ENCODE measurements around the gene MYBBP1A.

Gene MYBBP1A

DNA sequence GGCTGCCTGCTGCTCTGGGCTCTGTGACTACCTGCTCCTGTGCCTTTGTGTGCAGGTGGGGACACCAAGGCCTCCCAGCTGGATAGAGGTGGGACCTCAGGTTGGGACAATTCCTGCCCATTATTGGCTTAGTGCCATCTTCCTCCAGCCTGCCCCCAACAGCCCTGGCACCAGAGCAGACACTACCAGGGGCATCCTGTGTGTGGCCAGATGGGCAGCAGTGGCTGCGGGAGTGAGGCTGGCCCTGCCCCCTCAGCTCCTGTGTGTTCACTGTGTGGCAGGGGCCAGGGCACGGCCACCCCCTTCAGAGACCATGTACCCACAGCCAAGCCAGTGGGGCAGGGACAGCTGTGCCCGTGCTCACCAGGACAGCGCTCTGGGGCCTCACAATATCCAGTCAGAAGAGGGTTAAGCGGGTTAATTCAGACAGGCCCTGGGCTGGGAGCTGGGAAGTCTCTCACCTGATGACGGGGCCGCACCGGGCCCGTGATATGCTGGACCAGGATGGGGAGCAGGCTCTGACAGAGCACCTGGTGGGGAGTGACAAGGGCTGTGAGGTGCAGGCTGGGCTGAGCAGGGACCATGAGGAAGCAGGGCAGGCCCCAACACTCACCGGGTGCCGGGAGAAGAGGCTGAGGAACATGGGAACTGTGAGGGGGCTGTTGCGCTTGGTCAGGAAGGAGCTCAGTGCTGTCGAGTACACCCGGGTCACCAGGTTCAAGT lies 13.0 kb downstream of the MYBBP1A start:
- H3K4me3 ChIP-seq (ENCODE audit: control insufficient read depth in 1 of 7, extremely low read depth in 1 of 7, insufficient read depth in 4 of 7, low read depth in 2 of 7, low read length in 6 of 7): no peak overlapping the region
- DNase-seq: no peak
- WGBS (ENCODE audit: insufficient coverage): 95% methylated on average over 14 of the region's 14 CpGs
- H3K27ac ChIP-seq (ENCODE audit: insufficient read depth in 1 of 2, low read depth in 1 of 2, low read length in 2 of 2, poor library complexity in 1 of 2, severe bottlenecking in 2 of 2): no peak overlapping the region
- H3K9me3 ChIP-seq (ENCODE audit: control extremely low read depth in 1 of 5, control insufficient read depth in 4 of 5, insufficient read depth in 2 of 5, low read depth in 1 of 5, low read length in 4 of 5): no peaks in the 10 kb centered on the region
- no peaks in the 10 kb centered on the region for H3K27me3 ChIP-seq (replicated peaks in 2 of 5; ENCODE audit: control insufficient read depth in 4 of 5, insufficient read depth in 5 of 5, low read length in 4 of 5)
- H3K4me1 ChIP-seq (ENCODE audit: control extremely low read depth in 1 of 4, control insufficient read depth in 4 of 4, insufficient read depth in 4 of 4, low read length in 3 of 4): peaks cover 0 to 35% (median 13%) of the 10 kb centered on the region in 4 experiments
- POLR2A ChIA-PET: interaction anchor here (0.5 kb wide), 1 partner anchor 55 kb away, joined by 3 read pairs; no protein-coding TSS in a partner anchor
- H3K36me3 ChIP-seq (ENCODE audit: control insufficient read depth in 4 of 4, insufficient read depth in 4 of 4, low read length in 3 of 4): peaks cover 4 to 95% (median 50%) of the 10 kb centered on the region in 4 experiments
- CTCF ChIA-PET: interaction anchor here (1.2 to 4.5 kb wide), 4 partner anchors 11 to 125 kb away, joined by 4 to 19 read pairs (median 6); no protein-coding TSS in a partner anchor

DNA sequence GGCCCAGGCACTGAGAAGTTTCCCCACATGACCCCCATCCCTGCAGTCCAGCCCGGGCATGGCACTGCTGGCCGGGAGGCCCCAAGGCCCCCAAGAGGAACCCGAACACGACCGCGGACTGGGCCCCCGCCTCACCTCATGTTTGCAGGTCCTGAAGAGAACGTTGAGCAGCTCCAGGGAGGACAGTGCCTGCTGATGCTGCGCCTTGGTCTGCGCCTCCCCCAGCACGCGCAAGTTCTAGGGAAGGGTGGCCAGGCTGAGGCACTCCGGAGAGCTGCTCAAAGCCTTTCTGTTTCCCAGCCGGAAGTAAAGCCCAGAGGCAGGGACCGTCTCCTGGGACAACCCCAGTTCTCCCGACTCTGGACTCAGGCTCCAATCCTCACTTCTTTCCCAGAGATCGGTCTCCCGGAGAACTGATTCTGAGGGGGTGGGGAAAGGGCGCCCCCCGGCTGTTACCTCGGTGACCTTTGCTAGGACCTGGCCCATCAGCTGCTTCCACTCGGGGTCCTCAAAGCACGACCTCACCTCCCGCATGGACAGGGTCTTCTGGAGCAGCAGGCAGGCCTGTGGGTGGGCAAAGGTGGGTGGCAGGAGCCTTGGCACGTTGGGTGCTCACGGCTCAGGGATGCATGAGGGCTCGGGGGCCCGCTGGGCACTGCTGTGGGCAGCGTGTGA lies 13.7 kb downstream of the MYBBP1A start:
- CTCF ChIA-PET: interaction anchor here (1.0 to 4.5 kb wide), 11 partner anchors 12 to 125 kb away, joined by 3 to 19 read pairs (median 5); partner anchors contain the start of gene MYBBP1A
- POLR2A ChIA-PET: no interaction called here
- no peak overlapping the region for H3K27ac ChIP-seq (ENCODE audit: insufficient read depth in 1 of 2, low read depth in 1 of 2, low read length in 2 of 2, poor library complexity in 1 of 2, severe bottlenecking in 2 of 2)
- WGBS (ENCODE audit: insufficient coverage): 85% methylated on average over 28 of the region's 29 CpGs
- peaks cover 4 to 95% (median 47%) of the 10 kb centered on the region in 4 experiments for H3K36me3 ChIP-seq (ENCODE audit: control insufficient read depth in 4 of 4, insufficient read depth in 4 of 4, low read length in 3 of 4)
- no peak for DNase-seq
- H3K4me1 ChIP-seq (ENCODE audit: control extremely low read depth in 1 of 4, control insufficient read depth in 4 of 4, insufficient read depth in 4 of 4, low read length in 3 of 4): peaks cover 0 to 42% (median 19%) of the 10 kb centered on the region in 4 experiments
- H3K27me3 ChIP-seq (replicated peaks in 2 of 5; ENCODE audit: control insufficient read depth in 4 of 5, insufficient read depth in 5 of 5, low read length in 4 of 5): no peaks in the 10 kb centered on the region
- no peaks in the 10 kb centered on the region for H3K9me3 ChIP-seq (ENCODE audit: control extremely low read depth in 1 of 5, control insufficient read depth in 4 of 5, insufficient read depth in 2 of 5, low read depth in 1 of 5, low read length in 4 of 5)
- H3K4me3 ChIP-seq (ENCODE audit: control insufficient read depth in 1 of 7, extremely low read depth in 1 of 7, insufficient read depth in 4 of 7, low read depth in 2 of 7, low read length in 6 of 7): no peak overlapping the region

DNA sequence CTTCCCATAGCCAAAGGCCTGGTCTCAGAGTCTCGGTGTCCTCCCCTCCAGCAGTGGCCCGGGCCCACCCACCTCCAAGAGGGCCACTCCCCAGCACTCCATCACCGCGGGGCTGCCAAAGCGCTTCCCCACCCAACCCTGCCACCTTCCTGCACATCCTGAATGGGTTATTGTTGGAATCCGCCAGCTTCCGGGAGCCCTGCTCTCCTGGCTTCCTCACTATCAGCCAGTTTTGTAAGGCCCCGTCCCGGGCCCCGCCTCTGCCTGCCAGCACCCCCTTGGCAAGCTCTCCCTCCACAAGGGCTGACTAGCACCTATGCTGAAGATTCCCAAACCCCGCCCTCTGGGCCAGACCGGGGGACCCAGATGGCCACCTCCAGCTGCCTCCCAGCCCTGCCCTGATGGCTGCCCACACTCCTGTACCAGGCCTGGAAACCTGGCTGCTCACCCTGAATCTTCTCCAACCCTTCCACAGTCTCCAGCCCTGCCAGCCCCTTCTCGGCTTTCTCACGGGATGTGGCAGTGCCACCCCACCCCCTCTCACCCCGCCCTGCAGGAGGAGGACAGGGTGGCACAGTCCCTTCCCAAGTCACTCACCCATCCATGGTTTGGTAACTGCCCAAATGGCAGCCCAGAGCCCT lies 14.4 kb downstream of the MYBBP1A start:
- WGBS (ENCODE audit: insufficient coverage): 47% methylated on average over 13 of the region's 15 CpGs

DNA sequence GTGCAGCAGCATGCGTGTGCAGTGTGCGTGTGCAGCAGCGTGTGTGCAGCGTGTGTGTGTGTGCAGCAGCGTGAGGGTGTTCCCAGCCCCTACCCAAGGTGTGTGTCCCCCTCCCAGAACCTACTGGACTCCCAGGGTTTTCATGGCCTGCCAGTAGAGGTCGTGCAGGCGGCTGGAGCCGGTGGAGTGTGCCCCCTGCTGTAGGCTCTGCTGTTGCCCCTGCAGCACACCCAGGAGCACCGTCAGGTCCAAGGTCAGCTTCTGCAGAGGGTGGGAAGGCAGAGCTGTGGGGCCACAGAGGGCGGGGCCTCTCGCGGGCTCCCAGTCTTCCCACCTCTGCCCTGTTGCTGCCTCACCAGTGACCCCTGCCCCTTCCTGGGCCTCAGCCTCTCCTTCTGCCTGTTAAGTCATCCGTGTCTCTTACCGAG lies 14.9 kb downstream of the MYBBP1A start:
- peak overlapping the region in 1 of 2 experiments; percentile 5 for H3K27ac ChIP-seq (ENCODE audit: insufficient read depth in 1 of 2, low read depth in 1 of 2, low read length in 2 of 2, poor library complexity in 1 of 2, severe bottlenecking in 2 of 2)
- 59% methylated on average over 13 of the region's 14 CpGs for WGBS (ENCODE audit: insufficient coverage)
- no peaks in the 10 kb centered on the region for H3K9me3 ChIP-seq (ENCODE audit: control extremely low read depth in 1 of 5, control insufficient read depth in 4 of 5, insufficient read depth in 2 of 5, low read depth in 1 of 5, low read length in 4 of 5)
- POLR2A ChIA-PET: interaction anchor here (0.6 kb wide), 1 partner anchor 119 kb away, joined by 6 read pairs; no protein-coding TSS in a partner anchor
- peaks cover 4 to 93% (median 45%) of the 10 kb centered on the region in 4 experiments for H3K36me3 ChIP-seq (ENCODE audit: control insufficient read depth in 4 of 4, insufficient read depth in 4 of 4, low read length in 3 of 4)
- peak; percentile 49 to 57 (median 57) for DNase-seq
- H3K4me3 ChIP-seq (ENCODE audit: control insufficient read depth in 1 of 7, extremely low read depth in 1 of 7, insufficient read depth in 4 of 7, low read depth in 2 of 7, low read length in 6 of 7): no peak overlapping the region
- no peaks in the 10 kb centered on the region for H3K27me3 ChIP-seq (replicated peaks in 2 of 5; ENCODE audit: control insufficient read depth in 4 of 5, insufficient read depth in 5 of 5, low read length in 4 of 5)
- H3K4me1 ChIP-seq (ENCODE audit: control extremely low read depth in 1 of 4, control insufficient read depth in 4 of 4, insufficient read depth in 4 of 4, low read length in 3 of 4): peaks cover 0 to 48% (median 23%) of the 10 kb centered on the region in 4 experiments
- CTCF ChIA-PET: interaction anchor here (1.0 to 4.5 kb wide), 14 partner anchors 13 to 124 kb away, joined by 3 to 19 read pairs (median 4); partner anchors contain the start of genes GGT6 and MYBBP1A

More for the DNA sequence above, 14.4 kb downstream of the MYBBP1A start:
- no peaks in the 10 kb centered on the region for H3K9me3 ChIP-seq (ENCODE audit: control extremely low read depth in 1 of 5, control insufficient read depth in 4 of 5, insufficient read depth in 2 of 5, low read depth in 1 of 5, low read length in 4 of 5)
- no peaks in the 10 kb centered on the region for H3K27me3 ChIP-seq (replicated peaks in 2 of 5; ENCODE audit: control insufficient read depth in 4 of 5, insufficient read depth in 5 of 5, low read length in 4 of 5)
- peaks cover 0 to 47% (median 23%) of the 10 kb centered on the region in 4 experiments for H3K4me1 ChIP-seq (ENCODE audit: control extremely low read depth in 1 of 4, control insufficient read depth in 4 of 4, insufficient read depth in 4 of 4, low read length in 3 of 4)
- ChIA-PET POLR2A (interaction anchor here (0.6 kb wide), 1 partner anchor 118 kb away, joined by 6 read pairs; no protein-coding TSS in a partner anchor), CTCF (interaction anchor here (1.0 to 4.5 kb wide), 14 partner anchors 12 to 125 kb away, joined by 3 to 19 read pairs (median 4); partner anchors contain the start of genes GGT6 and MYBBP1A)
- H3K36me3 ChIP-seq (ENCODE audit: control insufficient read depth in 4 of 4, insufficient read depth in 4 of 4, low read length in 3 of 4): peaks cover 4 to 93% (median 46%) of the 10 kb centered on the region in 4 experiments
- DNase-seq: no peak
- H3K4me3 ChIP-seq (ENCODE audit: control insufficient read depth in 1 of 7, extremely low read depth in 1 of 7, insufficient read depth in 4 of 7, low read depth in 2 of 7, low read length in 6 of 7): no peak overlapping the region
- H3K27ac ChIP-seq (ENCODE audit: insufficient read depth in 1 of 2, low read depth in 1 of 2, low read length in 2 of 2, poor library complexity in 1 of 2, severe bottlenecking in 2 of 2): peak overlapping the region in 1 of 2 experiments; percentile 5

DNA sequence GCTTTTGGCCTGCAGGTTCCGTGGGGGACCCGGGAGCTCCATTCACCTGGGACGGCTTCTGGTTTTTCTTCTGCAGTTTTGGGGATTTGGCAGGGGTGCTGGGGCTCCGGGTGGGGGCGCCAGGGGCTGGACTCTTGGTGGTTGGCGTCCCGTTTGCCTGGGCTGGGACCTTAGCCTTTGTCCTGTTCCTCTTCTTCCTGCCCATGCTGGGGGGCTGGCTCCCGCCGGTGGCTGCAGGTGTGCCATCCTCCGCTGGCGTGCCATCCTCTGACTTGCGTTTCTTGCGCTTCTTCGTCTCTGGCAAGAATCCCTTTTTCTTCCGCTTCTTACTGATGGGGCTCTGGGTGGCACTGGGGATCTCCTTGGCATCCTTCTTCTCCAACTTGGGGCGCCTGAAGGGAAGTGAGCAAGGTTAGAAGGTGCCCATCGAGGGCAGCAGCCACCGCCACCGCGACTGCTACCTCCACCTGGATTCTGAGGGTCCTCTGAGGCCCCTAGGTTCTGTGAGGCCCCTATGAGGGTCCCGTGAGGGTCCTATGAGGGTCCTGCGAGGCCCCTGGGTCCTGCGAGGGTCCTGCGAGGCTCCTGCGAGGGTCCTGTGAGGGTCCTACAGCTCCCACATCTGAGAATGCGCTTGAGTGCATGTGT lies 15.5 kb downstream of the MYBBP1A start:
- DNase-seq: no peak
- ChIA-PET POLR2A (no interaction called here), CTCF (interaction anchor here (1.0 to 3.5 kb wide), 8 partner anchors 9 to 124 kb away, joined by 3 to 18 read pairs (median 6); partner anchors contain the start of genes GGT6 and MYBBP1A)
- Histone ChIP-seq H3K27me3 (replicated peaks in 2 of 5; ENCODE audit: control insufficient read depth in 4 of 5, insufficient read depth in 5 of 5, low read length in 4 of 5) (no peaks in the 10 kb centered on the region), H3K36me3 (ENCODE audit: control insufficient read depth in 4 of 4, insufficient read depth in 4 of 4, low read length in 3 of 4) (peaks cover 4 to 92% (median 45%) of the 10 kb centered on the region in 4 experiments), H3K9me3 (ENCODE audit: control extremely low read depth in 1 of 5, control insufficient read depth in 4 of 5, insufficient read depth in 2 of 5, low read depth in 1 of 5, low read length in 4 of 5) (no peaks in the 10 kb centered on the region), H3K4me3 (ENCODE audit: control insufficient read depth in 1 of 7, extremely low read depth in 1 of 7, insufficient read depth in 4 of 7, low read depth in 2 of 7, low read length in 6 of 7) (no peak overlapping the region), H3K4me1 (ENCODE audit: control extremely low read depth in 1 of 4, control insufficient read depth in 4 of 4, insufficient read depth in 4 of 4, low read length in 3 of 4) (peaks cover 0 to 48% (median 23%) of the 10 kb centered on the region in 4 experiments), H3K27ac (ENCODE audit: insufficient read depth in 1 of 2, low read depth in 1 of 2, low read length in 2 of 2, poor library complexity in 1 of 2, severe bottlenecking in 2 of 2) (no peak overlapping the region)
- WGBS (ENCODE audit: insufficient coverage): 95% methylated on average over 23 of the region's 26 CpGs

DNA sequence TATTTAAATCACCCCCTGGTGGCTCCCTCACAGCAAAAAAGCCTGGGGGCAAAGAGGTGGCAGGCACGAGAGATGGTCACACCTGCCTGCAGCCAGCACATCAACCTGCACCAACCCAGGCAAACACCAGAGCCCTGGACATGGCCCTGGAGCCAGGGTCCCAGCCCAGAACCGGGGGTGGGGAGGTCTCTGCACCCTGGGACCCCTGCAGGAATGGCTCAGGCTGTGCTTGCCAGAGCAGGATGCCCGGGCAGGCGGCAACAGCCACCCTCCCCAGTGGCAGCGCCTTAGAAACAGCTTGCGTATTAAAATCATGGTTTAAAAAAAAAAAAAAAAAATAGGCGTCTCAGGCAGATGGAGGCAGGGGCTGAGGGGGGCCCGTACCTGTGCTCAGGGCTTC lies 16.2 kb downstream of the MYBBP1A start:
- Histone ChIP-seq H3K4me1 (ENCODE audit: control extremely low read depth in 1 of 4, control insufficient read depth in 4 of 4, insufficient read depth in 4 of 4, low read length in 3 of 4) (peaks cover 0 to 54% (median 25%) of the 10 kb centered on the region in 4 experiments), H3K36me3 (ENCODE audit: control insufficient read depth in 4 of 4, insufficient read depth in 4 of 4, low read length in 3 of 4) (peaks cover 8 to 93% (median 47%) of the 10 kb centered on the region in 4 experiments), H3K27ac (ENCODE audit: insufficient read depth in 1 of 2, low read depth in 1 of 2, low read length in 2 of 2, poor library complexity in 1 of 2, severe bottlenecking in 2 of 2) (no peak overlapping the region), H3K27me3 (replicated peaks in 2 of 5; ENCODE audit: control insufficient read depth in 4 of 5, insufficient read depth in 5 of 5, low read length in 4 of 5) (no peaks in the 10 kb centered on the region), H3K4me3 (ENCODE audit: control insufficient read depth in 1 of 7, extremely low read depth in 1 of 7, insufficient read depth in 4 of 7, low read depth in 2 of 7, low read length in 6 of 7) (no peak overlapping the region), H3K9me3 (ENCODE audit: control extremely low read depth in 1 of 5, control insufficient read depth in 4 of 5, insufficient read depth in 2 of 5, low read depth in 1 of 5, low read length in 4 of 5) (no peaks in the 10 kb centered on the region)
- POLR2A ChIA-PET: interaction anchor here (1.1 kb wide), 1 partner anchor 39 kb away, joined by 4 read pairs; no protein-coding TSS in a partner anchor
- WGBS (ENCODE audit: insufficient coverage): 93% methylated on average over 2 of the region's 8 CpGs
- peak in 1 of 3 donors; percentile 28 for DNase-seq
- CTCF ChIA-PET: interaction anchor here (1.0 to 3.5 kb wide), 6 partner anchors 10 to 118 kb away, joined by 3 to 18 read pairs (median 5); partner anchors contain the start of gene SPNS3

Data from common myeloid progenitor, CD34-positive (primary cell).